ENCODE data around the gene SH3PXD2A.

DNA sequence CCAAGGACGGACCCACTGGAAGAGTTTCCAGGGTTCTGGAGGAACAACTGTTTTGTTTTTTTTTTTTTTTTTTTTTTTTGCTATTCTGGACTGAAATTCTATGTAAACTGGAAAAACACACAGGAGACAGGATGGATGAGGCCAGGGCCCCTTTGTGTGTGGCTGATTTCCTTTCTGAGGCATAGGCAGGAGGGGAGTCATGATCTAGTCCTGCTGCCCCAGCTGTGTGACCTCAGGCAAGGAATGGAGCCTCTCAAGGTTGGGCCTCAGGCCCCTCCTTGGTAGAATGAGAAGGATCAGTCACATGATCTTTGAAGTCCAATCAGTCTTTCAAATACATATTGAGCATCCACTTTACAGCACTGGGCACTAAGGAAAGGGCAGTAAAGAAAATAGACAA lies 87.6 kb downstream of the SH3PXD2A start:
- TF ChIP-seq, protein P1, sequence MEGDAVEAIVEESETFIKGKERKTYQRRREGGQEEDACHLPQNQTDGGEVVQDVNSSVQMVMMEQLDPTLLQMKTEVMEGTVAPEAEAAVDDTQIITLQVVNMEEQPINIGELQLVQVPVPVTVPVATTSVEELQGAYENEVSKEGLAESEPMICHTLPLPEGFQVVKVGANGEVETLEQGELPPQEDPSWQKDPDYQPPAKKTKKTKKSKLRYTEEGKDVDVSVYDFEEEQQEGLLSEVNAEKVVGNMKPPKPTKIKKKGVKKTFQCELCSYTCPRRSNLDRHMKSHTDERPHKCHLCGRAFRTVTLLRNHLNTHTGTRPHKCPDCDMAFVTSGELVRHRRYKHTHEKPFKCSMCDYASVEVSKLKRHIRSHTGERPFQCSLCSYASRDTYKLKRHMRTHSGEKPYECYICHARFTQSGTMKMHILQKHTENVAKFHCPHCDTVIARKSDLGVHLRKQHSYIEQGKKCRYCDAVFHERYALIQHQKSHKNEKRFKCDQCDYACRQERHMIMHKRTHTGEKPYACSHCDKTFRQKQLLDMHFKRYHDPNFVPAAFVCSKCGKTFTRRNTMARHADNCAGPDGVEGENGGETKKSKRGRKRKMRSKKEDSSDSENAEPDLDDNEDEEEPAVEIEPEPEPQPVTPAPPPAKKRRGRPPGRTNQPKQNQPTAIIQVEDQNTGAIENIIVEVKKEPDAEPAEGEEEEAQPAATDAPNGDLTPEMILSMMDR (IDR thresholded peaks at IDR 0.05), result no peak
- TF ChIP-seq EZH2 (IDR thresholded peaks at IDR 0.05; ENCODE audit: borderline replicate concordance, insufficient read depth, low read depth, low read length, poor library complexity, severe bottlenecking), result no peak
